K562 (cell line): Measurements from ENCODE around the gene AADAC. TPM values are rescaled to one million over a fixed set of nuclear protein-coding genes. Genes with fewer than 3 reads are reported as not detected.

Experiments
- ATAC-seq: fragments of 200-7000 bp; cut with Tn5 transposase; 3 replicates; pipeline ENCODE4 v1.9.1; 2020; ENCODE audit warnings: moderate library complexity
- BruUV-seq: library from RNA; stranded (reverse); fragments of 400-500 nt; replicated peaks from 2 replicates; lab custom pipeline; 2021; lab: Mats Ljungman, UMichigan
- CTCF ChIA-PET: fragments of 300-600 bp; formaldehyde crosslinking; extraction: SDS; loops from one replicate; lab custom pipeline; 2021; ENCODE audit warnings: low intra/inter-chr PET ratio; lab: Yijun Ruan, JAX
- POLR2A ChIA-PET: fragments of 300-600, 350-650 bp; sonication (Branson Sonifier 250); formaldehyde crosslinking; extraction: SDS; loops from one replicate; lab custom pipeline; 2021; ENCODE audit warnings: antibody characterized with exemption, inconsistent platforms; lab: Yijun Ruan, JAX
- DNase-seq, 4 experiments: peaks; one replicate each; pipeline versions ENCODE4 v3.0.0 to v3.0.0-alpha.2; 2011 to 2018; ENCODE audit warnings: low spot score in 3 of 4, mixed read lengths in 3 of 4; ENCODE audit errors: extremely low read depth in 1 of 4
- FAIRE-seq: peaks from 2 replicates; lab custom pipeline; 2011; peaks lifted over from hg19 to GRCh38; lab: Jason Lieb, UNC
- H2AFZ ChIP-seq: 2 replicates; pipeline ENCODE4 v1.6.0; 2011; ENCODE audit warnings: low read depth, low read length, control low read depth, inconsistent platforms
- H3K27ac ChIP-seq: fragments of 200-600 bp; 3 replicates; pipeline ENCODE4 v1.8.0; 2011; ENCODE audit warnings: low read depth, mild to moderate bottlenecking, control low read depth, inconsistent platforms, low read length, moderate library complexity, mixed read lengths; ENCODE audit errors: extremely low read depth
- H3K27me3 ChIP-seq, 2 experiments: fragments of 300-600 bp in 1 of 2; 2 replicates in 1 of 2; 3 replicates in 1 of 2; pipeline versions ENCODE4 v1.6.0 to v1.8.0; 2011; ENCODE audit warnings: inconsistent platforms in 2 of 2, low read length in 2 of 2, mild to moderate bottlenecking in 1 of 2, mixed read lengths in 1 of 2, moderate library complexity in 1 of 2; ENCODE audit not compliant: control insufficient read depth in 2 of 2, insufficient read depth in 2 of 2
- H3K36me3 ChIP-seq: fragments of 300-600 bp; 3 replicates; pipeline ENCODE4 v1.8.0; 2011; ENCODE audit warnings: mild to moderate bottlenecking, low read length, inconsistent platforms; ENCODE audit not compliant: control insufficient read depth, insufficient read depth
- H3K4me1 ChIP-seq, 2 experiments: fragments of 200-600 bp in 1 of 2; replicated peaks in 1 of 2; 2 replicates in 1 of 2; 3 replicates in 1 of 2; pipeline versions ENCODE4 v1.5.1 to v1.8.0; 2011; ENCODE audit warnings: inconsistent platforms in 2 of 2, low read length in 2 of 2, mild to moderate bottlenecking in 1 of 2, mixed read lengths in 1 of 2, moderate library complexity in 1 of 2; ENCODE audit not compliant: control insufficient read depth in 2 of 2, insufficient read depth in 2 of 2
- H3K4me2 ChIP-seq: 2 replicates; pipeline ENCODE4 v1.6.1; 2011; ENCODE audit warnings: low read length, control low read depth, inconsistent platforms, mixed read lengths; ENCODE audit not compliant: insufficient read depth
- H3K4me3 ChIP-seq: fragments of 200-600 bp; sonication (generic), shearing (Covaris generic); 2 replicates; pipeline ENCODE4 v1.5.1; 2016; ENCODE audit warnings: control low read depth, inconsistent platforms
- H3K79me2 ChIP-seq: fragments of 200-600 bp; 3 replicates; pipeline ENCODE4 v1.8.0; 2011; ENCODE audit warnings: low read length, inconsistent platforms; ENCODE audit not compliant: control insufficient read depth, insufficient read depth
- H3K9ac ChIP-seq, 2 experiments: 2 replicates each; pipeline versions ENCODE4 v1.6.0 to v1.6.1; 2011; ENCODE audit warnings: low read depth in 2 of 2, low read length in 2 of 2, control low read depth in 1 of 2, inconsistent platforms in 1 of 2, mild to moderate bottlenecking in 1 of 2, mixed read lengths in 1 of 2; ENCODE audit not compliant: insufficient read depth in 1 of 2
- H3K9me1 ChIP-seq: one replicate; pipeline ENCODE4 v1.6.0; 2011; ENCODE audit warnings: inconsistent platforms, mild to moderate bottlenecking, low read length, moderate library complexity; ENCODE audit not compliant: control insufficient read depth, insufficient read depth
- H3K9me3 ChIP-seq: replicated peaks from 2 replicates; pipeline ENCODE4 v1.5.1; 2011; ENCODE audit warnings: low read depth, low read length, inconsistent platforms; ENCODE audit not compliant: control insufficient read depth, insufficient read depth
- H4K20me1 ChIP-seq: replicated peaks from 2 replicates; pipeline ENCODE4 v1.6.1; 2011; ENCODE audit warnings: low read length, inconsistent platforms, mixed read lengths; ENCODE audit not compliant: control insufficient read depth, insufficient read depth
- BDP1 ChIP-seq: IDR thresholded peaks from 3 replicates; pipeline ENCODE4 v1.6.1; 2011; ENCODE audit not compliant: insufficient read length, insufficient read depth
- CEBPB ChIP-seq: fragments of 450-650 bp; IDR thresholded peaks from 2 replicates; pipeline ENCODE4 v1.6.1; 2016; ENCODE audit warnings: missing genetic modification characterization, missing compliant biosample characterization
- CTBP1 ChIP-seq: fragments of 450-650 bp; IDR thresholded peaks from 2 replicates; pipeline ENCODE4 v1.6.1; 2016; ENCODE audit warnings: borderline replicate concordance
- ETV6 ChIP-seq, 3 experiments: fragments of 150-350 bp in 1 of 3; sonication (generic) in 1 of 3; formaldehyde crosslinking in 1 of 3; IDR thresholded peaks; 2 replicates each; pipeline versions ENCODE4 v1.6.1 to v1.8.0; 2014 to 2022; ENCODE audit warnings: borderline replicate concordance in 2 of 3, low read depth in 2 of 3, antibody characterized with exemption in 1 of 3, low read length in 1 of 3, mild to moderate bottlenecking in 1 of 3, missing genetic modification reagents in 1 of 3
- GATAD2A ChIP-seq: fragments of 450-650 bp; IDR thresholded peaks from 2 replicates; pipeline ENCODE4 v1.6.1; 2017
- IRF2 ChIP-seq: sonication (generic); formaldehyde crosslinking; IDR thresholded peaks from 2 replicates; pipeline ENCODE4 v1.8.1; 2022; ENCODE audit warnings: mild to moderate bottlenecking, missing genetic modification reagents
- KLF16 ChIP-seq: IDR thresholded peaks from 2 replicates; pipeline ENCODE4 v1.6.1; 2016; ENCODE audit warnings: antibody characterized with exemption
- MYNN ChIP-seq, 2 experiments: sonication (generic); formaldehyde crosslinking in 1 of 2; IDR thresholded peaks; 2 replicates each; pipeline versions ENCODE4 v1.5.0 to v1.6.1; 2016 to 2020; ENCODE audit warnings: antibody characterized with exemption in 1 of 2, missing genetic modification reagents in 1 of 2
- NR1H2 ChIP-seq: sonication (generic); formaldehyde crosslinking; IDR thresholded peaks from 2 replicates; pipeline ENCODE4 v1.4.0; 2020; ENCODE audit warnings: mild to moderate bottlenecking, missing genetic modification reagents
- RFX7 ChIP-seq: fragments of 250-450 bp; sonication (Bioruptor Pico); IDR thresholded peaks from 2 replicates; pipeline ENCODE4 v1.5.1; 2021; ENCODE audit warnings: mild to moderate bottlenecking
- SLC30A9 ChIP-seq: fragments of 250-450 bp; sonication (Bioruptor Pico); IDR thresholded peaks from 2 replicates; pipeline ENCODE4 v1.8.0; 2022; ENCODE audit warnings: mild to moderate bottlenecking, moderate library complexity
- YBX1 ChIP-seq: fragments of 450-650 bp; IDR thresholded peaks from 2 replicates; pipeline ENCODE4 v1.7.1; 2016; ENCODE audit warnings: mild to moderate bottlenecking
- ZKSCAN3 ChIP-seq: fragments of 250-450 bp; sonication (Bioruptor Pico); IDR thresholded peaks from 2 replicates; pipeline ENCODE4 v1.4.0; 2020
- ZNF217 ChIP-seq: sonication (generic); formaldehyde crosslinking; IDR thresholded peaks from 2 replicates; pipeline ENCODE4 v1.8.0; 2022; ENCODE audit warnings: mild to moderate bottlenecking, missing genetic modification reagents
- ZNF354B ChIP-seq: fragments of 250-450 bp; sonication (Bioruptor Pico); IDR thresholded peaks from 2 replicates; pipeline ENCODE4 v1.4.0; 2020
- WGBS: fragments of 100-300 bp; shearing (Covaris generic); methylation state at CpG from one replicate; pipeline ENCODE4 v1.1.6; 2016; ENCODE audit warnings: low coverage, mixed read lengths; ENCODE audit not compliant: insufficient coverage; ENCODE audit errors: missing lambda C conversion rate; 5-methylcytosine and 5-hydroxymethylcytosine counted together
- in situ Hi-C: fragments of 300-500 bp; cut with MboI; formaldehyde crosslinking; loops from 4 replicates; pipeline ENCODE4 v1.15.0; 2018; ENCODE audit warnings: inconsistent platforms, mixed read lengths
- intact Hi-C: fragments of 100-400 bp; cut with micrococcal nuclease; formaldehyde crosslinking; loops from 2 replicates; pipeline ENCODE4 v1.14.2; 2022
- polyA plus RNA-seq, 8 experiments: library from polyadenylated mRNA; depleted of rRNA in 4 of 8; stranded (reverse) in 5 of 8; unstranded in 3 of 8; fragments of >200 nt; fragmentation: Nextera tagmentation in 2 of 8; fragmentation: Illumina TruSeq in 1 of 8; extraction: Ambion mirVana in 2 of 8; extraction: Trizol in 1 of 8; gene quantifications; 2 replicates each; pipeline versions ENCODE4 v1.2.1 to v1.2.3, GENCODE V29; 2011 to 2014; ENCODE audit warnings: inconsistent platforms in 1 of 8, missing spikeins in 1 of 8
- total RNA-seq, 7 experiments: library from RNA; depleted of rRNA in 6 of 7; stranded (reverse); fragments of >200 nt in 6 of 7; fragmentation: Illumina TruSeq in 2 of 7; extraction: Trizol in 2 of 7; gene quantifications; 2 replicates each; pipeline versions ENCODE4 v1.2.1 to v1.2.3, GENCODE V29; 2011 to 2021; ENCODE audit warnings: low replicate concordance in 1 of 7
- TF ChIP-seq, protein P1 (sequence below): fragments of 450-650 bp; IDR thresholded peaks from 2 replicates; pipeline ENCODE4 v1.7.1; 2018; ENCODE audit warnings: mild to moderate bottlenecking, low read depth; ENCODE audit not compliant: partially characterized antibody
- TF ChIP-seq, protein P2 (sequence below), 2 experiments: fragments of 150-350 bp in 1 of 2; IDR thresholded peaks; 2 replicates each; pipeline ENCODE4 v1.6.1; 2012 to 2016; ENCODE audit warnings: low read depth in 2 of 2, low read length in 2 of 2, mild to moderate bottlenecking in 1 of 2, moderate library complexity in 1 of 2

AADAC gene
- total and polyA plus RNA-seq, 9 of the 15 experiments (the other 6 are each of a cell fraction or from before 2014, with no cell fraction given), result 0.47 TPM; not detected in 8

DNA sequence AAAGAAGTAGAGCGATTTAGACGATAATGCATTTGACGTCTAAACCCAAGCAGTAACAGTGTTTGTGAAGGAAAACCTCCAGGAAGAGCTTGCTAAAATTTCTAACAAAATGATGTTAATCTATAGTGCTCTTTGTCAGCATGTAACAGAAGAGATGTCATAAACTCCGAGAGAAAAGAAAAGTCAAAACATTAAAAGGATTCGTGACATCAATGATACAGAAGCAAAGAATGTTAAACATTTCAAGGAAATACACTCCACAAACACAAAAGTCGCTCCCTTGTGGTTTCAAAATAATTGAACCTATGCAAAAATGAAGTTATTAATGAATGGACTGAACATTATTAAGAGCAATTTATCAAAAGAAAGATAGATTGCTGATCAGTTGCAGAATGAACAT, 27.9 kb downstream of the AADAC start (continued):
- TF ChIP-seq, protein P1, sequence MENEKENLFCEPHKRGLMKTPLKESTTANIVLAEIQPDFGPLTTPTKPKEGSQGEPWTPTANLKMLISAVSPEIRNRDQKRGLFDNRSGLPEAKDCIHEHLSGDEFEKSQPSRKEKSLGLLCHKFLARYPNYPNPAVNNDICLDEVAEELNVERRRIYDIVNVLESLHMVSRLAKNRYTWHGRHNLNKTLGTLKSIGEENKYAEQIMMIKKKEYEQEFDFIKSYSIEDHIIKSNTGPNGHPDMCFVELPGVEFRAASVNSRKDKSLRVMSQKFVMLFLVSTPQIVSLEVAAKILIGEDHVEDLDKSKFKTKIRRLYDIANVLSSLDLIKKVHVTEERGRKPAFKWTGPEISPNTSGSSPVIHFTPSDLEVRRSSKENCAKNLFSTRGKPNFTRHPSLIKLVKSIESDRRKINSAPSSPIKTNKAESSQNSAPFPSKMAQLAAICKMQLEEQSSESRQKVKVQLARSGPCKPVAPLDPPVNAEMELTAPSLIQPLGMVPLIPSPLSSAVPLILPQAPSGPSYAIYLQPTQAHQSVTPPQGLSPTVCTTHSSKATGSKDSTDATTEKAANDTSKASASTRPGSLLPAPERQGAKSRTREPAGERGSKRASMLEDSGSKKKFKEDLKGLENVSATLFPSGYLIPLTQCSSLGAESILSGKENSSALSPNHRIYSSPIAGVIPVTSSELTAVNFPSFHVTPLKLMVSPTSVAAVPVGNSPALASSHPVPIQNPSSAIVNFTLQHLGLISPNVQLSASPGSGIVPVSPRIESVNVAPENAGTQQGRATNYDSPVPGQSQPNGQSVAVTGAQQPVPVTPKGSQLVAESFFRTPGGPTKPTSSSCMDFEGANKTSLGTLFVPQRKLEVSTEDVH, result no peak
- TF ChIP-seq, all 486 proteins: peak for 0

DNA sequence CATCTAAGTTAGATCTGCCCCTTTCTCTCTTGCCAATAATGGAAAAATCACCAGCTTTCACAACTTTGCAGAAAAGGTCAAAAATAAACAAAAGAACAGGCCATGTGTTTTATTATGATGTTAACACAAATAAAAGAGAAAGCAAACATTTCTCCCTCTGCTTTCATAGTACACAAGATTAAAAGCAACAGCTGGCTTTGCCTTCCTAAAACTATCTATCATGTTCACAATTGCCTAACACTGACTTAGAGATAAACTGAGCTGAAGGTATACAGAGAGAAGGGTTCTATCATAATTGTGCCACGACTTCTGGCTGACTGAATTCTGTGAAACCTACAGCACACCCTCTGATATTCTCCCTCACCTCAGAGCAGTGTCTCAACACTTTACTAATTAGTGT, 29.4 kb downstream of the AADAC start:
- no peaks in the 10 kb centered on the region for H3K9me3 ChIP-seq
- no TSS peak for BruUV-seq
- WGBS, result 0% methylated on average over 1 of the region's 1 CpG
- DNase-seq (peak in 1 of 4 experiments; percentile 9), ATAC-seq (peak; percentile 63), FAIRE-seq (peak; percentile 44)
- 0 out of 2 replicates have a peak overlapping the region, but pooled peaks have one; percentile 6 for H2AFZ ChIP-seq
- no peaks in the 10 kb centered on the region for H4K20me1 ChIP-seq
- in situ Hi-C loops, result loop anchor here (5.0 to 25.0 kb wide), 2 partner anchors 406 to 606 kb away; no protein-coding TSS in a partner anchor
- H3K4me2 ChIP-seq, result no peak overlapping the region
- H3K4me3 ChIP-seq, result no peak overlapping the region
- H3K9me1 ChIP-seq, result no peaks in the 10 kb centered on the region
- no peak overlapping the region for H3K9ac ChIP-seq
- ChIA-PET CTCF (no interaction called here), POLR2A (no interaction called here)
- H3K36me3 ChIP-seq, result no peaks in the 10 kb centered on the region
- H3K27ac ChIP-seq, result no peak overlapping the region
- no peaks in the 10 kb centered on the region for H3K79me2 ChIP-seq
- no peaks in the 10 kb centered on the region for H3K27me3 ChIP-seq
- H3K4me1 ChIP-seq, result no peaks in the 10 kb centered on the region; a peak in 1 of 5 replicates
- intact Hi-C loops, result loop anchor here (5.0 kb wide), 1 partner anchor 551 kb away; no protein-coding TSS in a partner anchor
- TF ChIP-seq KLF16 (no peak), CEBPB (tag) (peak; percentile 53), BDP1 (no peak), NR1H2 (no peak), ZNF217 (CRISPR knock-in tag) (no peak), GATAD2A (no peak), ZNF354B (CRISPR knock-in tag) (no peak), CTBP1 (no peak), ETV6 (IDR thresholded peaks at IDR 0.05; ENCODE audit: borderline replicate concordance in 1 of 2, low read depth in 2 of 2, low read length in 1 of 2) (no peak), ETV6 (CRISPR knock-in tag; IDR thresholded peaks at IDR 0.05; ENCODE audit: borderline replicate concordance) (no peak), IRF2 (CRISPR knock-in tag) (no peak), YBX1 (no peak), MYNN (IDR thresholded peaks at IDR 0.05) (no peak), MYNN (CRISPR knock-in tag; IDR thresholded peaks at IDR 0.05) (no peak), SLC30A9 (CRISPR knock-in tag) (no peak), RFX7 (CRISPR knock-in tag) (no peak), ZKSCAN3 (CRISPR knock-in tag) (no peak)
- TF ChIP-seq, protein P2, sequence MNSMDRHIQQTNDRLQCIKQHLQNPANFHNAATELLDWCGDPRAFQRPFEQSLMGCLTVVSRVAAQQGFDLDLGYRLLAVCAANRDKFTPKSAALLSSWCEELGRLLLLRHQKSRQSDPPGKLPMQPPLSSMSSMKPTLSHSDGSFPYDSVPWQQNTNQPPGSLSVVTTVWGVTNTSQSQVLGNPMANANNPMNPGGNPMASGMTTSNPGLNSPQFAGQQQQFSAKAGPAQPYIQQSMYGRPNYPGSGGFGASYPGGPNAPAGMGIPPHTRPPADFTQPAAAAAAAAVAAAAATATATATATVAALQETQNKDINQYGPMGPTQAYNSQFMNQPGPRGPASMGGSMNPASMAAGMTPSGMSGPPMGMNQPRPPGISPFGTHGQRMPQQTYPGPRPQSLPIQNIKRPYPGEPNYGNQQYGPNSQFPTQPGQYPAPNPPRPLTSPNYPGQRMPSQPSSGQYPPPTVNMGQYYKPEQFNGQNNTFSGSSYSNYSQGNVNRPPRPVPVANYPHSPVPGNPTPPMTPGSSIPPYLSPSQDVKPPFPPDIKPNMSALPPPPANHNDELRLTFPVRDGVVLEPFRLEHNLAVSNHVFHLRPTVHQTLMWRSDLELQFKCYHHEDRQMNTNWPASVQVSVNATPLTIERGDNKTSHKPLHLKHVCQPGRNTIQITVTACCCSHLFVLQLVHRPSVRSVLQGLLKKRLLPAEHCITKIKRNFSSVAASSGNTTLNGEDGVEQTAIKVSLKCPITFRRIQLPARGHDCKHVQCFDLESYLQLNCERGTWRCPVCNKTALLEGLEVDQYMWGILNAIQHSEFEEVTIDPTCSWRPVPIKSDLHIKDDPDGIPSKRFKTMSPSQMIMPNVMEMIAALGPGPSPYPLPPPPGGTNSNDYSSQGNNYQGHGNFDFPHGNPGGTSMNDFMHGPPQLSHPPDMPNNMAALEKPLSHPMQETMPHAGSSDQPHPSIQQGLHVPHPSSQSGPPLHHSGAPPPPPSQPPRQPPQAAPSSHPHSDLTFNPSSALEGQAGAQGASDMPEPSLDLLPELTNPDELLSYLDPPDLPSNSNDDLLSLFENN (IDR thresholded peaks at IDR 0.05; ENCODE audit: low read depth in 2 of 2, low read length in 2 of 2), result no peak
